Breast epithelium (tissue), 3 donors: ENCODE data around the gene SMAD7.

Experiments used
- POLR2A ChIP-seq: fragments of 450-650 bp; IDR thresholded peaks from one replicate; pipeline ENCODE4 v1.6.1; 2016; ENCODE audit warnings: antibody characterized with exemption, mild to moderate bottlenecking, moderate library complexity
- TF ChIP-seq, protein P1 (sequence below), 3 donors: fragments of 450-650 bp; IDR thresholded peaks; one replicate each; pipeline ENCODE4 v1.5.1; 2016 to 2017; ENCODE audit warnings: antibody characterized with exemption in 3 of 3, mild to moderate bottlenecking in 3 of 3, moderate library complexity in 3 of 3

DNA sequence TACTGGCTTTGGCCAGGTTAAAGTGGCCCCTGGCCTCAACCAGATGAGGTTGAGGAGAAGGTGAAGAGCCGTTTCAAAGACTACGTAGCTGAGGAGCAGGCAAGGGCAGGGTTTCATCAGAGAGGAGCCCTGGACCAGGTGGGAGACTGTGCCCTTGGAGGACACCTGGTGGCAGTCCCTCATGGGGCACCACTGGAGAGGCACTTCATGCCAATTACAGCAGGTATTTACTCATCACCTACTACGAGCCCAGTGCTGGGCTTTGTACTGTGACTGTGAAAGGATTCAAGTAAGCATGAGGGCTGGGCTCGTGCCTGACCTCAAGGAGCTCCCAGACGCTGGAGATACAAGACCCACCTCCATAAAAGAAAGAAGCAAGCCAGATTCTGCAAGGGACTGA, 37.6 kb downstream of the SMAD7 start:
- TF ChIP-seq, protein P1, sequence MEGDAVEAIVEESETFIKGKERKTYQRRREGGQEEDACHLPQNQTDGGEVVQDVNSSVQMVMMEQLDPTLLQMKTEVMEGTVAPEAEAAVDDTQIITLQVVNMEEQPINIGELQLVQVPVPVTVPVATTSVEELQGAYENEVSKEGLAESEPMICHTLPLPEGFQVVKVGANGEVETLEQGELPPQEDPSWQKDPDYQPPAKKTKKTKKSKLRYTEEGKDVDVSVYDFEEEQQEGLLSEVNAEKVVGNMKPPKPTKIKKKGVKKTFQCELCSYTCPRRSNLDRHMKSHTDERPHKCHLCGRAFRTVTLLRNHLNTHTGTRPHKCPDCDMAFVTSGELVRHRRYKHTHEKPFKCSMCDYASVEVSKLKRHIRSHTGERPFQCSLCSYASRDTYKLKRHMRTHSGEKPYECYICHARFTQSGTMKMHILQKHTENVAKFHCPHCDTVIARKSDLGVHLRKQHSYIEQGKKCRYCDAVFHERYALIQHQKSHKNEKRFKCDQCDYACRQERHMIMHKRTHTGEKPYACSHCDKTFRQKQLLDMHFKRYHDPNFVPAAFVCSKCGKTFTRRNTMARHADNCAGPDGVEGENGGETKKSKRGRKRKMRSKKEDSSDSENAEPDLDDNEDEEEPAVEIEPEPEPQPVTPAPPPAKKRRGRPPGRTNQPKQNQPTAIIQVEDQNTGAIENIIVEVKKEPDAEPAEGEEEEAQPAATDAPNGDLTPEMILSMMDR (IDR thresholded peaks at IDR 0.05): no peak
- TF ChIP-seq POLR2A: no peak
